ENCODE data around the gene CHIT1.
A peak's percentile ranks its signal among the peaks of the same experiment; 100 is the strongest.

Gene CHIT1

DNA sequence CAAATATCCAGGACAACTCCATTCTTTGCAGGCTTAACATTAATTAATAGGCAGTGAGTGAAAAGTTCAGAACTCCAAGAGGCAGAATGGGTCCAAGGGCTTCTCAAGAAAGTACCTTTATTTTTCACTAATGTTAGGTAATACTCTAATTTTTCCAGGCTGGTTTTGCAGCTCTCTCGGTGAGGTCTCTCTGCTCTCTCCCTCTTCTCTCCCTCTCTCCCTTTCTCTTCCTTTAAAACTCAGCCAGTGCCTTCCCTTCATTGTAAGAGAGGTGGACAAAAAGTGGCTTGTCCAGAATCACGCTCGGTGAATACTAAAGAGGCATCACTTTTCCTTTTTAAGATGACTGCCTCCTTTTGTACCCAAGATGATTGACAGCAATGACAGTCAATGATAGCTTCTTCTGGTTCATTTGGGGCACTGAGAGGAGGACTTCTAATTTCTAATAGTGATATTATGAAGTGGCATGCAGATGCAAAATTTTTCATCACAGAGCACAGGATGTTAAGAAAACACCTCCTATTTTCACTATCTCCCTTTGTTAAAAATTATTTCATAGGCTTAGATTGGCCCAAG is 41.7 kb downstream of the CHIT1 start:
- H4K91ac ChIP-seq (ENCODE audit: low read depth, low read length, poor library complexity): no peak overlapping the region
- WGBS, 2 donors (ENCODE audit: extremely low coverage in 2 of 2, insufficient read length in 2 of 2, insufficient replicate concordance in 1 of 2): no CpG with 5 or more reads among the region's 3 CpGs
- no peak overlapping the region for H2BK12ac ChIP-seq (ENCODE audit: low read length)
- no peak overlapping the region for H2AK5ac ChIP-seq (ENCODE audit: low read depth, low read length)
- no peak overlapping the region for H4K8ac ChIP-seq (ENCODE audit: low read depth, low read length)
- no peak overlapping the region for H3K23ac ChIP-seq (ENCODE audit: low read depth, low read length, poor library complexity)
- H3K9me3 ChIP-seq (replicated peaks in 1 of 2; ENCODE audit: control insufficient read depth in 2 of 2, insufficient read depth in 1 of 2, low read depth in 1 of 2, low read length in 2 of 2): no peaks in the 10 kb centered on the region
- H3K9ac ChIP-seq (ENCODE audit: low read depth, low read length, poor library complexity): no peak overlapping the region
- no peak overlapping the region for H3K4ac ChIP-seq (ENCODE audit: low read length)
- no peak overlapping the region for H3K27ac ChIP-seq (replicated peaks; ENCODE audit: low read length)
- DNase-seq (ENCODE audit: low spot score): no peak
- peaks cover 0 to 3% (median 0%) of the 10 kb centered on the region in 3 experiments for H3K27me3 ChIP-seq (ENCODE audit: control insufficient read depth in 3 of 3, insufficient read depth in 3 of 3, low read depth in 1 of 3, low read length in 3 of 3)
- H3K79me1 ChIP-seq (ENCODE audit: low read depth, low read length): no peaks in the 10 kb centered on the region
- H3K4me3 ChIP-seq (ENCODE audit: low read length in 2 of 2): no peak overlapping the region
- no peak overlapping the region for H3K4me2 ChIP-seq (ENCODE audit: insufficient read depth, low read length, poor library complexity, severe bottlenecking)
- H3K4me1 ChIP-seq (ENCODE audit: control insufficient read depth in 2 of 2, insufficient read depth in 1 of 2, low read depth in 1 of 2, low read length in 2 of 2): peaks cover 20 to 22% of the 10 kb centered on the region in 2 donors
- H3K36me3 ChIP-seq (replicated peaks in 1 of 2; ENCODE audit: control insufficient read depth in 2 of 2, insufficient read depth in 2 of 2, low read length in 2 of 2): no peaks in the 10 kb centered on the region
- no peak overlapping the region for H3K18ac ChIP-seq (ENCODE audit: low read length)
- no peak overlapping the region for H2BK5ac ChIP-seq (ENCODE audit: low read length)
- H2BK15ac ChIP-seq (ENCODE audit: low read length): no peak overlapping the region
- H2AFZ ChIP-seq (ENCODE audit: low read length): peak overlapping the region; percentile 84
- H2BK120ac ChIP-seq (ENCODE audit: low read depth, low read length): no peak overlapping the region
- no peak overlapping the region for H3K14ac ChIP-seq (ENCODE audit: low read length)

DNA sequence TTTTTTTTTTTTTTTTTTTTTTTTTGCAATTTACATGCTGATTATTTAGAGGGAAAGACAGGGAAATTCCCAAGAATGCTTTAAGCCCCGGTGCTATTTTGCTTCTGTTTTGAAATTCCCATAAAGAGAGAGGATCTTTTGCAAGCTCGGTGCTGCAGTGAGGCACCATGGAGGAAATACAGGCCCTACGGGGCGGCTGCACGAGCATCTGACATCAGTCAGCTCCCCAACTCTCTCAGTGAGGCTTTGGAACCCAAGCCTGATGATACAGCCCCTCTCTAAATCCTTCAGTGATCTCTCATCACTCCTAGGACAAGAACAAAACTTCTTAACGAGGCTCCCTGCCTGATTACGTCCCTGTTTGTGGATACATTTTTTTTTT is 42.2 kb downstream of the CHIT1 start:
- no peak for DNase-seq (ENCODE audit: low spot score)
- peak overlapping the region; percentile 84 for H2AFZ ChIP-seq (ENCODE audit: low read length)
- no peak overlapping the region for H3K4me3 ChIP-seq (ENCODE audit: low read length in 2 of 2)
- no peak overlapping the region for H3K4me2 ChIP-seq (ENCODE audit: insufficient read depth, low read length, poor library complexity, severe bottlenecking)
- H3K36me3 ChIP-seq (replicated peaks in 1 of 2; ENCODE audit: control insufficient read depth in 2 of 2, insufficient read depth in 2 of 2, low read length in 2 of 2): no peaks in the 10 kb centered on the region
- H3K23ac ChIP-seq (ENCODE audit: low read depth, low read length, poor library complexity): no peak overlapping the region
- no peak overlapping the region for H3K14ac ChIP-seq (ENCODE audit: low read length)
- no peaks in the 10 kb centered on the region for H3K79me1 ChIP-seq (ENCODE audit: low read depth, low read length)
- no peak overlapping the region for H2AK5ac ChIP-seq (ENCODE audit: low read depth, low read length)
- no peak overlapping the region for H4K8ac ChIP-seq (ENCODE audit: low read depth, low read length)
- H3K27ac ChIP-seq (replicated peaks; ENCODE audit: low read length): no peak overlapping the region
- H2BK15ac ChIP-seq (ENCODE audit: low read length): no peak overlapping the region
- H3K18ac ChIP-seq (ENCODE audit: low read length): no peak overlapping the region
- no peak overlapping the region for H3K9ac ChIP-seq (ENCODE audit: low read depth, low read length, poor library complexity)
- no peak overlapping the region for H2BK12ac ChIP-seq (ENCODE audit: low read length)
- H3K27me3 ChIP-seq (ENCODE audit: control insufficient read depth in 3 of 3, insufficient read depth in 3 of 3, low read depth in 1 of 3, low read length in 3 of 3): peaks cover 0 to 3% (median 0%) of the 10 kb centered on the region in 3 experiments
- no peaks in the 10 kb centered on the region for H3K9me3 ChIP-seq (replicated peaks in 1 of 2; ENCODE audit: control insufficient read depth in 2 of 2, insufficient read depth in 1 of 2, low read depth in 1 of 2, low read length in 2 of 2)
- no peak overlapping the region for H2BK5ac ChIP-seq (ENCODE audit: low read length)
- H4K91ac ChIP-seq (ENCODE audit: low read depth, low read length, poor library complexity): no peak overlapping the region
- peaks cover 20 to 22% of the 10 kb centered on the region in 2 donors for H3K4me1 ChIP-seq (ENCODE audit: control insufficient read depth in 2 of 2, insufficient read depth in 1 of 2, low read depth in 1 of 2, low read length in 2 of 2)
- H3K4ac ChIP-seq (ENCODE audit: low read length): no peak overlapping the region
- no CpG with 5 or more reads among the region's 7 CpGs for WGBS, 2 donors (ENCODE audit: extremely low coverage in 2 of 2, insufficient read length in 2 of 2, insufficient replicate concordance in 1 of 2)
- H2BK120ac ChIP-seq (ENCODE audit: low read depth, low read length): no peak overlapping the region

DNA sequence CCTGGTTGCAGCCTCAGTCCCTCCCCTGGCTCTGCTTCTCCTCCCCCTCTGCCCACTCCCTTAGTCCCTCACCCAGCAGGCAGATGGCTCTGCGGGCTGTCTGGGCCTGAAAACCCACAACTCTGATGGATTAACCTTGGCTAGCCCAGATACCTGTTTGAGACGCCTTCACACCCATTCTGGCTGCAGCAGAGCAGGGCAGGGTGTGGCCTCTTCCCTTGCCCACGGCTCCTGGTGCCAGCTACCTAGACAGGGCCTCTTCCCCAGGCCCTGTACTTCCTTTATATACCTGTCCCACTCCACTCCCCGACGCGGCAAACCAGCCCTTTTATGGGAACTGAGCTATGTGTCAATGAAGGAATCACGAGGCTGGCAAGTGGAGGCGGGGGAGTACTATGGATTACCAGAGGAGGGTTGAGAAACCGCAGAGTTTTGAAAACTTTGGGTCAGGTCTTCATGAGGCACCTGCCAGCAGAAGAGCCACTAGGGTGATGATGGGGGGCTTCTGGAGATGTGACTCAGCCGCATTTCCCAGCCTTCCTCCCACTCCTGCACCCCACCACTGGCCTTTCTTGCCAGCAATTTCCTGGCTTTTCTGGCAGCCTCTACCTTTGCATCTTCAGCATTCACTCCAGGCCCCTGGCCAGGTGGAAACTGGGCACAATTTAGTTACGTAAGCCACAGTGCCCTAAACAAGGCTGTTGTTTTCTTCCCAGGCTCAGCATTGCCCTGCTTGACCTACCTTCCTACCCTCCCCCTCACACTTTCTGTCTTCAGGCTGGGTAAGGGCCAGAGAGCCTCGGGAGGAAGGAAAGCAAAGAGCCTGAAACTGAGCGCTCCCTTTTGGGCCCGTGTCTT is 42.8 kb downstream of the CHIT1 start, which contains the start of gene CHI3L1:
CHI3L1 (minus strand) TSS at position 259 of the 858 bp plus-strand sequence; CDS start at position 178, 81 bp downstream.
- H3K27me3 ChIP-seq (ENCODE audit: control insufficient read depth in 3 of 3, insufficient read depth in 3 of 3, low read depth in 1 of 3, low read length in 3 of 3): peaks cover 0 to 3% (median 0%) of the 10 kb centered on the region in 3 experiments
- no CpG with 5 or more reads among the region's 14 CpGs for WGBS, 2 donors (ENCODE audit: extremely low coverage in 2 of 2, insufficient read length in 2 of 2, insufficient replicate concordance in 1 of 2)
- H3K4me1 ChIP-seq (ENCODE audit: control insufficient read depth in 2 of 2, insufficient read depth in 1 of 2, low read depth in 1 of 2, low read length in 2 of 2): peaks cover 22 to 24% of the 10 kb centered on the region in 2 donors
- no peaks in the 10 kb centered on the region for H3K9me3 ChIP-seq (replicated peaks in 1 of 2; ENCODE audit: control insufficient read depth in 2 of 2, insufficient read depth in 1 of 2, low read depth in 1 of 2, low read length in 2 of 2)
- peak within 1 kb of the TSS; percentile 9 for H2AK5ac ChIP-seq (ENCODE audit: low read depth, low read length)
- H2BK12ac ChIP-seq (ENCODE audit: low read length): no peak within 1 kb of the TSS
- no peak within 1 kb of the TSS for H3K4me2 ChIP-seq (ENCODE audit: insufficient read depth, low read length, poor library complexity, severe bottlenecking)
- DNase-seq (ENCODE audit: low spot score): no peak
- H2BK5ac ChIP-seq (ENCODE audit: low read length): no peak within 1 kb of the TSS
- peak within 1 kb of the TSS; percentile 84 for H3K18ac ChIP-seq (ENCODE audit: low read length)
- no peak within 1 kb of the TSS for H3K9ac ChIP-seq (ENCODE audit: low read depth, low read length, poor library complexity)
- no peak within 1 kb of the TSS for H4K8ac ChIP-seq (ENCODE audit: low read depth, low read length)
- peak within 1 kb of the TSS; percentile 26 for H2BK120ac ChIP-seq (ENCODE audit: low read depth, low read length)
- H3K4me3 ChIP-seq (ENCODE audit: low read length in 2 of 2): no peak within 1 kb of the TSS
- H3K23ac ChIP-seq (ENCODE audit: low read depth, low read length, poor library complexity): no peak within 1 kb of the TSS
- H3K14ac ChIP-seq (ENCODE audit: low read length): no peak within 1 kb of the TSS
- H3K36me3 ChIP-seq (replicated peaks in 1 of 2; ENCODE audit: control insufficient read depth in 2 of 2, insufficient read depth in 2 of 2, low read length in 2 of 2): no peaks in the 10 kb centered on the region
- H3K79me1 ChIP-seq (ENCODE audit: low read depth, low read length): no peaks in the 10 kb centered on the region
- no peak within 1 kb of the TSS for H4K91ac ChIP-seq (ENCODE audit: low read depth, low read length, poor library complexity)
- peak within 1 kb of the TSS; percentile 84 for H2AFZ ChIP-seq (ENCODE audit: low read length)
- H3K27ac ChIP-seq (replicated peaks; ENCODE audit: low read length): no peak within 1 kb of the TSS
- H2BK15ac ChIP-seq (ENCODE audit: low read length): peak within 1 kb of the TSS; percentile 2
- H3K4ac ChIP-seq (ENCODE audit: low read length): peak within 1 kb of the TSS; percentile 56

DNA sequence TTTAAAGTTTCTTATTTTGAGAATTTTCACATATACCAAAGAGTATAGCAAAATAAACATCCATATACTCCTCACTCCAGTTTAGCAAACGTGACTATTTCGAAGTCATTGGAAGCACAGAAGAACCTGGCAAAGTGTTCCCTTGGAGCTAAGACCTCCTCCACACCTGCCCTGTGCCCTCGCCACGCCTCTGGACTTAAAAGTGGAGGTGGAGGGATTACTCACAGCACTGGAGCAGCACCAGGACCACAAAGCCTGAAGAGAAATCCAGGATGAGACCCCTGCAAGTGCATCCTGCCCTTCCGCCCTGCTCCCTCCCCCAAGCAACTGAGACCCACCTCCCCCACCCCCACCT is 43.4 kb downstream of the CHIT1 start:
- no peak overlapping the region for H2AK5ac ChIP-seq (ENCODE audit: low read depth, low read length)
- no peaks in the 10 kb centered on the region for H3K36me3 ChIP-seq (replicated peaks in 1 of 2; ENCODE audit: control insufficient read depth in 2 of 2, insufficient read depth in 2 of 2, low read length in 2 of 2)
- H3K4ac ChIP-seq (ENCODE audit: low read length): no peak overlapping the region
- H2BK15ac ChIP-seq (ENCODE audit: low read length): peak overlapping the region; percentile 2
- peak overlapping the region; percentile 26 for H2BK120ac ChIP-seq (ENCODE audit: low read depth, low read length)
- no peaks in the 10 kb centered on the region for H3K79me1 ChIP-seq (ENCODE audit: low read depth, low read length)
- H3K4me2 ChIP-seq (ENCODE audit: insufficient read depth, low read length, poor library complexity, severe bottlenecking): no peak overlapping the region
- H3K27ac ChIP-seq (replicated peaks; ENCODE audit: low read length): no peak overlapping the region
- H3K4me1 ChIP-seq (ENCODE audit: control insufficient read depth in 2 of 2, insufficient read depth in 1 of 2, low read depth in 1 of 2, low read length in 2 of 2): peaks cover 22 to 25% of the 10 kb centered on the region in 2 donors
- peak overlapping the region; percentile 84 for H3K18ac ChIP-seq (ENCODE audit: low read length)
- no peak overlapping the region for H4K91ac ChIP-seq (ENCODE audit: low read depth, low read length, poor library complexity)
- H2AFZ ChIP-seq (ENCODE audit: low read length): no peak overlapping the region
- no peak overlapping the region for H3K14ac ChIP-seq (ENCODE audit: low read length)
- H3K23ac ChIP-seq (ENCODE audit: low read depth, low read length, poor library complexity): no peak overlapping the region
- peaks cover 0 to 3% (median 0%) of the 10 kb centered on the region in 3 experiments for H3K27me3 ChIP-seq (ENCODE audit: control insufficient read depth in 3 of 3, insufficient read depth in 3 of 3, low read depth in 1 of 3, low read length in 3 of 3)
- WGBS, 2 donors (ENCODE audit: extremely low coverage in 2 of 2, insufficient read length in 2 of 2, insufficient replicate concordance in 1 of 2): no CpG with 5 or more reads among the region's 5 CpGs
- H2BK5ac ChIP-seq (ENCODE audit: low read length): no peak overlapping the region
- no peak for DNase-seq (ENCODE audit: low spot score)
- no peak overlapping the region for H4K8ac ChIP-seq (ENCODE audit: low read depth, low read length)
- no peak overlapping the region for H3K9ac ChIP-seq (ENCODE audit: low read depth, low read length, poor library complexity)
- H3K9me3 ChIP-seq (replicated peaks in 1 of 2; ENCODE audit: control insufficient read depth in 2 of 2, insufficient read depth in 1 of 2, low read depth in 1 of 2, low read length in 2 of 2): no peaks in the 10 kb centered on the region
- no peak overlapping the region for H2BK12ac ChIP-seq (ENCODE audit: low read length)
- H3K4me3 ChIP-seq (ENCODE audit: low read length in 2 of 2): no peak overlapping the region

Measured in neuronal stem cell (in vitro differentiated cells).